GM18502 (cell line): Measurements from ENCODE around the gene KCNC3.

ENCODE experiments used
- ATAC-seq: cut with Tn5 transposase; IDR thresholded peaks from one replicate; pipeline ENCODE4 v1.9.1; 2021; ENCODE audit warnings: mild to moderate bottlenecking; ENCODE audit not compliant: unreplicated experiment, poor library complexity

Gene KCNC3

DNA sequence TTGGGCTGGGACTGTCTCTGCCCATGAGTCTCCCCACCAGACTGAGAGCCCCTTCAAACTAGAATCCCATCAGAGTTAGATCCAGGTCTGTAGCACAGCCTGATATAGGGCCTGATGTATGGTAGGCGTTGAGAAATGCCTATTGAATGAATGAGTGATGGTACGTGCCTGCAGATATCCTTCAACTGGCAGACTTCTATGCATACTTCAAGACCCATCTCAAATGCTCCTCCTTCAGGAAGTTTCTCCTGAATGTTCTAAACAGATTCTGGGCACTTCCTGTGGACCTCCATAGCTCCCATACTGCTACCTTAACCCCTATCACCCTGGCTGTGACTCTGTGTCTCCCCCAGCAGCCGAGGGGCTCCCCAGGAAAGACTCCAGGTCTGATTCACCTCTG lies 48.2 kb downstream of the KCNC3 start:
- no peak for ATAC-seq

DNA sequence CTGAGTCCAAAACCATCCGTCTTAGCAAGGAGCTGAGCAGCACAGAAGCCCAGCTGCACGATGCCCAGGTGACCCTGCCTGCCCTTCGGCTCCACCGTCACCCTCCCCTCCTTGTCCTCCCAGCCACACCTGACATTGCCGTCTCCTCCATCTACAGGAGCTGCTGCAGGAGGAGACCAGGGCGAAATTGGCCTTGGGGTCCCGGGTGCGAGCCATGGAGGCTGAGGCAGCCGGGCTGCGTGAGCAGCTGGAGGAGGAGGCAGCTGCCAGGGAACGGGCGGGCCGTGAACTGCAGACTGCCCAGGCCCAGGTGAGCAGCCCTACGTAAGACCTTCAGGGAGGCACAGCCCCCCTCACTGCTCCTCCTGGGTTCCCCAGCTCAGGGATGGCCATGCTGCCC lies 49.1 kb downstream of the KCNC3 start:
- ATAC-seq: no peak

DNA sequence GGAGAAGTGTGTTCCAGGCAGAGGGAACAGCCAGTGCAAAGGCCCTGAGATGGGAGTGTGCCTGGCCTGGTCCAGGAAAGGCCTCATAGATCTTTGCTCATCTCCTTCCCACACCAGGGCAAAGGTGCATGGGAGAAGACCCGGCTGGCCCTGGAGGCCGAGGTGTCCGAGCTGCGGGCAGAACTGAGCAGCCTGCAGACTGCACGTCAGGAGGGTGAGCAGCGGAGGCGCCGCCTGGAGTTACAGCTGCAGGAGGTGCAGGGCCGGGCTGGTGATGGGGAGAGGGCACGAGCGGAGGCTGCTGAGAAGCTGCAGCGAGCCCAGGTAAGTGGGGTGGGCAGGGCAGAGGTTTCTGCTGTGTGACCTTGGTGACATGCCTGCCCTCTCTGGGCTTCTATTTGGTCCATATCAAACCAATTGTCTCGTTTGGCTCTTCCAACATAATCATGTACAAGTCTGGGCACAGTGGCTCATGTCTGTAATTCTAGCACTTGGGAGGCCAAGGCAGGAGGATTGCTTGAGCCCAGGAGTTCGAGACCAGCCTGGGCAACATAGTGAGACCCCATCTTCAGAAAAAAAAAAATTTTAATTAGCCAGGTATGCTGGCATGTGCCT lies 51.1 kb downstream of the KCNC3 start:
- ATAC-seq: no peak

DNA sequence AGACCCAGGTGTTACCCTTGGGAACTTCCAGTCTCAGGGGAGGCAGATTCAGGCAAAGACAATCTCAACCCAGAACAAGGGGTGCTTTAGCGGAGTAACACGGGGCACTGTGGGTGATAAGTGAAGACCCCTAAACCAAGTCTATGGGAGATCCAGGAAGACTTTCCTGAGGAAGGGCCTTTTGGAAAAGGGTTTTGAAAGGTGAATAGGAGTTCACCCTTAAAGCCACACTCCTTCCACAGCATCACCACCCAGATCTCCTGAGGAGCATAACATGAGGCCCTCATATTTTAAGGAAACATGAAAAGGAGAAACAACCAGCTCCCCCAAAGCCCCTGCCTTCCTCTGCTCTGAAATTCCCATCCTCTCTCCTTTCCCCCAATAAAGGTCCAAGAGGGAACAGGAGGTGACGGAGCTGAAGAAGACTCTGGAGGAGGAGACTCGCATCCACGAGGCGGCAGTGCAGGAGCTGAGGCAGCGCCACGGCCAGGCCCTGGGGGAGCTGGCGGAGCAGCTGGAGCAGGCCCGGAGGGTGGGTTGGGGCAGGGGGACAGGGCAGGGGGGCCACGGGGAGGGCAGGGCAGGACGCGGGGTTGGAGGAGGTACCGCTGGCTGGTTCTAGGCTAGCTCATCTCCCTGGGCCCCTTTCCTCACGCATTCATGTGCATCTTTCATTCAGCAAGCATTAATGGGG lies 52.7 kb downstream of the KCNC3 start:
- no peak for ATAC-seq

DNA sequence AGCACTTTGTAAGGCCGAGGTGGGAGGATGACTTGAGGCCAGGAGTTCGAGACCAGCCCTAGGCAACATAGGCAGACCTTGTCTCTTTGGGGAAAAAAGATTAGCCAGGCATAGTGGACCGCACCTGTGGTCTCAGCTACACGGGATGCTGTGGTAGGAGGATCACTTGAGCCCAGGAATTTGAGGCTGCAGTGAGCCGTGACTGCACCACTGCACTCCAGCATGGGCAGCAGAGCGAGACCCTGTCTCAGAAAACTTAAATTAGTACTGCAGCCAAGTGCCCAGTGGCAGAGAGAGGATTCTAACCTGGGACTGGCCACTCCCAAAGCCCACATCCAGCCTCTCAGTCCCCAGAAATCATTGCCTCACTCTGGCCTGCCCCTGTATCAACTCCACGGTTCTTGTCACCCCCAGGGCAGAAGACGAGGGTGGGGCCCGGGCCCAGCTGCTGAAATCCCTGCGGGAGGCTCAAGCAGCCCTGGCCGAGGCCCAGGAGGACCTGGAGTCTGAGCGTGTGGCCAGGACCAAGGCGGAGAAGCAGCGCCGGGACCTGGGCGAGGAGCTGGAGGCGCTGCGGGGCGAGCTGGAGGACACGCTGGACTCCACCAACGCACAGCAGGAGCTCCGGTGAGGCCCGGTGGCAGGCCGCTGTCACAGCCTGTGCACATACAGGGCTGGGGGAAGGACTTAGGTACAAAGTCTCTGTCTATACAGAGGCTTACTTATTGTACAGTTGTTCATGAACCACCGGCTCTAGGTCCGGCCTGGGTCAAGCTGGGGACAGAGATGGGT lies 53.4 kb downstream of the KCNC3 start:
- ATAC-seq: no peak

DNA sequence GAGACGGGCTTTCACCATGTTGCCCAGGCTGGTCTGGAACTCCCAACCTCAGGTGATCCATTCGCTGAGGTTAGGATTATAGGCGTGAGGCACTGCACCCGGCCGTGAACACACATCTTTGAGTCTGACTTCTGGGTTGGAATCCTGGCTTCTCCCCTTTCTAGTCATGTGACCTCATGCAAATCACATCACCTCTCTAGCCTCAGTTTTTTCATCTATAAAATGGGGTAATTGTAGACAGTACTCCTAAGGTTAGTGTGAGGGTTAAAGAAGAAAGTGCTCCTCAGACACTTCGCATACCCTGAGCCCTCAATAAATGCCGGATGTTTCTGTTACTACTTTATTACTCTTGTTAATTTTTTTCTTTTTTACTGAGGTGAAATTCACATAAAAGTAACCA lies 55.4 kb downstream of the KCNC3 start:
- no peak for ATAC-seq

DNA sequence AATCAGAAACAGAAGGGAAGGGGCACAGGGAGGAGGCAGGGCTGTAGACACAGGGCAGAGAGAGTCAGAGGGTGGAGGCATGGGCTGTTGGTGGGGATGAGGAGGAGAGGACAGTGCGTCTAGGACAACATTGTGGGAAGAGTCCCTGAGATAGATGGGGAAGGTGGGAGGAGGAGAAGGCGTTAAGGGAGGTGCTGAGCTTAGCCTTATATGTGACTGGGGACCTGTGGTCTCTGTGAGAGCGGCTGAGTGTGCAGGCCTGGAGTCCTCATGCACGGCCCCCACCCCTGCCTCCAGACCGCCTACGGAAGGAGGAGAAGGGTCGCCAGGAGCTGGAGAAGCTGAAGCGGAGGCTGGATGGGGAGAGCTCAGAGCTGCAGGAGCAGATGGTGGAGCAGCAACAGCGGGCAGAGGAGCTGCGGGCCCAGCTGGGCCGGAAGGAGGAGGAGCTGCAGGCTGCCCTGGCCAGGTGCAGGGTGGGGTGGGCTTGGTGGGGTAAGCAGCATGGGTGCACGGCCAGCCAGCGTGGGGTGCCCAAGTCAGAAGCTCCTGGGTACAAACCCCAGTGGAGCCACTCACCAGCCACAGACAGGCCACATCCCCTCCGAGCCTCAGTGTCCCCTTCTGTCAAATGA lies 56.8 kb downstream of the KCNC3 start:
- ATAC-seq: no peak

DNA sequence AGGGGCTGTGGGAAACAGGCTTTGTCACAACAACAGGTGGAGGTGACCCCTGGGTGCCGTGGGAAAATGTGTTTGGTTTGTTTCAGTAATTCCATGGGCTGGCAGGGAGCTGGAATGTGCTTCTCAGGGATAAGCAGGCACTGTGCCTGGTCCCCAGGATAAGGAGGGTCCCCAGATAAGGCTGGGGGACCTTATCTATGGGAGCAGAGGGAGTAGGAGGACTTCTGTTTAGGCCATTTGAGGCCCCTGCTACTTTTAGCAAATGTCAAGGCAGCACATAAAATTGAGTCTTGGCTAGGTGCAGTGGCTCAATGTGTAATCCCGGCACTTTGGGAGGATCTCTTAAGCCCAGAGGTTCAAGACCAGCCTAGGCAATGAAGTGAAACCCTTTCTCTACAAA lies 59.5 kb downstream of the KCNC3 start:
- no peak for ATAC-seq

DNA sequence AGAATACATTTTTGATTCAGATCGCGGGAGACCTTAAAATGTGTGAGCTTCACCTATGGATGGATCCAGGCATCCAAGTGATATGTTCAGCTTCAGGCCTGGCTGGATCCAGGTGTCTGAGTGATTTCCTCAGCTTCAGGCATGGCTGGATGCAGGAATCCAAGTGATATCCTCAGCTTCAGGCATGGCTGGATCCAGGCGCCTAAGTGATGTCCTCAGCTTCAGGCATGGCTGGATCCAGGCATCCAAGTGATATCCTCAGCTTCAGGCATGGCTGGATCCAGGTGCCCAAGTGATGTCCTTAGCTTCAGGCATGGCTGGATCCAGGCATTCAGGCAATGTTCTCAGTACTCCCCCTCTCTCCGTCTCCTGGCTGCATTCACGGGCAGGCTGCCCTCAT lies 60.7 kb downstream of the KCNC3 start:
- ATAC-seq: no peak

DNA sequence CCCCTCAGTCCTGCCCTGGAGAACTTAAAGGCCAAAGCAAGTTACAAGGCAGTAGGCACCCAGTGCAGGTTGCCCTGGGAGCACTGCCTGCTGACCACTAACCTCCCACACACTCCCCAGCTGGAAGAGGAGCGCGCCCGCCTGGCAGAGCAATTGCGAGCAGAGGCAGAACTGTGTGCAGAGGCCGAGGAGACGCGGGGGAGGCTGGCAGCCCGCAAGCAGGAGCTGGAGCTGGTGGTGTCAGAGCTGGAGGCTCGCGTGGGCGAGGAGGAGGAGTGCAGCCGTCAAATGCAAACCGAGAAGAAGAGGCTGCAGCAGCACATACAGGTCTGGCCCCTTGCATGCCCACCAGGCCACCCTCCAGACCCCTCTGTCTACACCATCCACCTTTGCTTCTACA lies 61.1 kb downstream of the KCNC3 start:
- ATAC-seq: no peak

DNA sequence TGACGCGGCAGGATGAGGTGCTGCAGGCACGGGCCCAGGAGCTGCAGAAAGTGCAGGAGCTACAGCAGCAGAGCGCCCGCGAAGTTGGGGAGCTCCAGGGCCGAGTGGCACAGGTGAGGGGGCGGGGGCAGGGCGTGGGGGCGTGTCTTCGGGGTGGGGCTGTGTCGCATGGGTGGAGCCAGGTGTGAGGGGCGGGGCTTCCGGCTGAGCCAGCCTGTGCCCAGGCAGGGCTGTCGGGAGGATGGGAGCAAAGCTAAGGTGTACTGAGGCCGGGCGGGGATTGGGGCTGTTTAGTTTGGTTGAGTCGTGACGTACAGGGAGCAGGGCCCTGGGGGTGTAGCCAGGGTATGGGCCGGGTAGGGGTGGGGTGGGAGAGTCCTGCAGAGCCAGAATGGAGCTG lies 62.3 kb downstream of the KCNC3 start:
- no peak for ATAC-seq

DNA sequence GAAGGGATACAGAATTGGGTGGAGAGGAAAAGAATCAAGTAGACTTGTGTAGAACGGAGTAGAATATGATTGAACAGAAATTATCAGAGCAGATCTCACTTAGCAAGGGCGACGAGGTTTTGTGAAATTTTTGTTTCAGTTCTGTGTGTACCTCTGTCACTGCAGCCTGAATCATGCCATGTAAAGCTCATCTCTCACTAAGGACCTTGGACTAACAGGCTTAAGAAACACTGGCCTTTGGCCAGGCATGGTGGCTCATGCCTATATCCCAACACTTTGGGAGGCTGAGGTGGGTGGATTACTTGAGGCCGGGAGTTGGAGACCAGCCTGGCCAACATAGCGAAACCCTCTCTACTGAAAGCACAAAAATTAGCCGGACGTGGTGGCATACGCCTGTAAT lies 63.1 kb downstream of the KCNC3 start:
- no peak for ATAC-seq

DNA sequence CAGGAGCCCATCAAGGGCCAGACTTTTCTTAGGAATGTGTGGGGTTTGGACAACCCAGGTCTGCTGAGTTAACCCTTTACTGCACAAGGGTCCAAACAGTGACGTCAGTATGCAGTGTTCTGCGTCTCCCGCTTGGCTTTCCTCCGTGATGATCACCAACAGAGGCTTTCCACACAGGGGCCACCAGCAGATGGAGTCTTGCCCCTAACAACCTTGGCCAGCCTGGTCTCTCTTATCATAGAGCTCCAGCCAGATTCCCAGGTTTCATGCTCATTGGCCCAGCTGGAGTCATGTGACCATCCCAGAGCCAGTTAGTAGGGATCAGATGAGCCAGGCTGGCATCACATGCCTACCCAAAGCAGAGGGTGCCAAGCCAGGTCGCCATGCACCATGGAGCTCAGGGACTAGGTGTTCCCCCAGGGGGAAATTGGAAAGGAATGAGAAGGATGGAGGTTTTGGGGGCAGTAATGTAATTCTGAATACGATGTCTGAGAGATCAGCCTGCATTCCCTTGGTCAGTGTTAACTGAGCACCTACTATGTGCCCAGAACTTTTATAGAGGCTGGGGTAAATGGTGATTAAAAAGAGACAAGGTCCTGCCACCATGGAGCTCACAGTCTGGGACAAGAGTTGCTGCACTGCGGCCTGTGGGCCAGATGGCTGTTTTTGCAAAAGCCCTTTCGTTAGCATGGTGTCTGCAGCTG lies 64.5 kb downstream of the KCNC3 start:
- no peak for ATAC-seq

DNA sequence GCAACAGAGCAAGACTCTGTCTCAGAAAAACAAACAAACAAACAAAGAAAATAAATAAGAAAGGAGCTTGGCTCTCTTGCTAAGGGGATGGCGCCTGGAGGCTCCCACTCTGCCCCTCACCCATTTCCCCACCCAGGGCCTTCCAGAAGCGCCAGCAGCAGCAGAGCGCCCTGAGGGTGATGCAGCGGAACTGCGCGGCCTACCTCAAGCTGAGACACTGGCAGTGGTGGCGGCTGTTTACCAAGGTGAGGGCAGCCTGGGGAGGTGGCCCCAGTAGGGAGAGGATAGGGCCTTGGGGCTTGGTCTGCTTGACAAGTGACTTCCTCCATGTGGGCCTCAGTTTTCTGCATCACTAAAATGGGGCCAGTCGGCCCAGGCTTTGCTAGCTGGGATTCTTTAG lies 66.0 kb downstream of the KCNC3 start:
- no peak for ATAC-seq
